DOHH2 (cell line): Measurements from ENCODE around the gene GPR141.

Experiments
- EZH2phosphoT487 ChIP-seq: fragments of 200-600 bp; sonication (generic); IDR thresholded peaks from 2 replicates; pipeline ENCODE4 v1.6.1; 2017; ENCODE audit warnings: borderline replicate concordance, mild to moderate bottlenecking, antibody characterized with exemption, low read length, moderate library complexity, mixed read lengths
- TF ChIP-seq, protein P1 (sequence below): fragments of 200-600 bp; sonication (generic); IDR thresholded peaks from one replicate; pipeline ENCODE4 v1.5.1; 2014; ENCODE audit warnings: antibody characterized with exemption, mild to moderate bottlenecking, low read depth, low read length; ENCODE audit not compliant: poor library complexity, severe bottlenecking

DNA sequence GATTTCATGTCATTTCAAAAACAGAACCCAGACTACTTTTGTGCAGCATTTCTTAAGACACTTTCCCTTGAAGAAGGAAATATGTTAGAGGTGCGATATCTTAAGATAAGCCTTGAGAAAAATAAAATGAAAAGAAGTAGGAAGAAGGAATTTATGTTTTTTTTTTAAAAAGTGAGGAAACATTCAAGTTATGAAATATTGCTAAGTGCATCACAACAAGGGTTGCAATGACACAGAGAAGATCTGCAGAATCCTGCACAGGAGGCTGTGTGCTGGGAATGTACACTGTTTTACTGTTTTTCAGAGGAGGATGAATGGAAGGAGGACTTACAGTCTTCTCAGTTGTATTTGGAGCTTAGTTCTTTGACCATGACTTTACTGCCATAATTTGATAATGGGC lies 85.0 kb downstream of the GPR141 start:
- TF ChIP-seq, protein P1, sequence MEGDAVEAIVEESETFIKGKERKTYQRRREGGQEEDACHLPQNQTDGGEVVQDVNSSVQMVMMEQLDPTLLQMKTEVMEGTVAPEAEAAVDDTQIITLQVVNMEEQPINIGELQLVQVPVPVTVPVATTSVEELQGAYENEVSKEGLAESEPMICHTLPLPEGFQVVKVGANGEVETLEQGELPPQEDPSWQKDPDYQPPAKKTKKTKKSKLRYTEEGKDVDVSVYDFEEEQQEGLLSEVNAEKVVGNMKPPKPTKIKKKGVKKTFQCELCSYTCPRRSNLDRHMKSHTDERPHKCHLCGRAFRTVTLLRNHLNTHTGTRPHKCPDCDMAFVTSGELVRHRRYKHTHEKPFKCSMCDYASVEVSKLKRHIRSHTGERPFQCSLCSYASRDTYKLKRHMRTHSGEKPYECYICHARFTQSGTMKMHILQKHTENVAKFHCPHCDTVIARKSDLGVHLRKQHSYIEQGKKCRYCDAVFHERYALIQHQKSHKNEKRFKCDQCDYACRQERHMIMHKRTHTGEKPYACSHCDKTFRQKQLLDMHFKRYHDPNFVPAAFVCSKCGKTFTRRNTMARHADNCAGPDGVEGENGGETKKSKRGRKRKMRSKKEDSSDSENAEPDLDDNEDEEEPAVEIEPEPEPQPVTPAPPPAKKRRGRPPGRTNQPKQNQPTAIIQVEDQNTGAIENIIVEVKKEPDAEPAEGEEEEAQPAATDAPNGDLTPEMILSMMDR, result no peak
- TF ChIP-seq EZH2phosphoT487, result no peak
